KMS-11 (cell line): ENCODE results near the gene KLF7.

ENCODE experiments used
- H2AFZ ChIP-seq: fragments of 200-600 bp; sonication (generic); 2 replicates; pipeline ENCODE4 v1.6.1; 2016; ENCODE audit warnings: antibody characterized with exemption, mixed run types, low read depth
- H3K27ac ChIP-seq: fragments of 200-600 bp; sonication (generic); 2 replicates; pipeline ENCODE4 v1.6.1; 2016; ENCODE audit warnings: mild to moderate bottlenecking, mixed run types
- H3K27me3 ChIP-seq: fragments of 200-600 bp; sonication (generic); 2 replicates; pipeline ENCODE4 v1.6.1; 2017; ENCODE audit warnings: mild to moderate bottlenecking, low read depth, mixed run types, moderate library complexity; ENCODE audit not compliant: insufficient read depth
- H3K36me3 ChIP-seq: fragments of 200-600 bp; sonication (generic); 2 replicates; pipeline ENCODE4 v1.6.1; 2017; ENCODE audit warnings: mild to moderate bottlenecking, mixed run types; ENCODE audit not compliant: insufficient read depth
- H3K4me1 ChIP-seq: fragments of 200-600 bp; sonication (generic); 2 replicates; pipeline ENCODE4 v1.6.1; 2016; ENCODE audit warnings: mild to moderate bottlenecking, low read depth, mixed run types; ENCODE audit not compliant: poor library complexity, severe bottlenecking
- H3K4me2 ChIP-seq: fragments of 200-600 bp; sonication (generic); 2 replicates; pipeline ENCODE4 v1.7.0; 2016; ENCODE audit warnings: mild to moderate bottlenecking, mixed run types
- H3K4me3 ChIP-seq: fragments of 200-600 bp; sonication (generic); IDR thresholded peaks from 2 replicates; pipeline ENCODE4 v1.6.1; 2017; ENCODE audit warnings: low read depth, low read length, mixed read lengths; ENCODE audit not compliant: insufficient read depth
- H3K79me2 ChIP-seq: fragments of 200-600 bp; sonication (generic); 2 replicates; pipeline ENCODE4 v1.6.1; 2016; ENCODE audit warnings: low read depth, mixed run types; ENCODE audit not compliant: insufficient read depth
- H3K9ac ChIP-seq: fragments of 200-600 bp; sonication (generic); 2 replicates; pipeline ENCODE4 v1.6.1; 2016; ENCODE audit warnings: mild to moderate bottlenecking, mixed run types
- H4K20me1 ChIP-seq: fragments of 200-600 bp; sonication (generic); 2 replicates; pipeline ENCODE4 v1.6.1; 2016; ENCODE audit warnings: mild to moderate bottlenecking, mixed run types; ENCODE audit not compliant: insufficient read depth
- CTCF ChIP-seq: fragments of 200-600 bp; sonication (generic); conservative IDR thresholded peaks from 2 replicates; pipeline ENCODE4 v1.6.1; 2017; ENCODE audit warnings: low read depth, mild to moderate bottlenecking, antibody characterized with exemption, low read length, moderate library complexity, mixed read lengths

Gene KLF7

GRCh38 chr2:207066166-207066565, 99.6 kb downstream of the KLF7 start:
- no peak overlapping the region for H2AFZ ChIP-seq
- H3K27me3 ChIP-seq, result no peaks in the 10 kb centered on the region
- H3K27ac ChIP-seq, result no peak overlapping the region
- no peaks in the 10 kb centered on the region for H4K20me1 ChIP-seq
- TF ChIP-seq CTCF, result no peak
- no peaks in the 10 kb centered on the region for H3K79me2 ChIP-seq
- H3K9ac ChIP-seq, result no peak overlapping the region
- H3K4me3 ChIP-seq, result no peak overlapping the region
- H3K36me3 ChIP-seq, result no peaks in the 10 kb centered on the region
- no peaks in the 10 kb centered on the region for H3K4me1 ChIP-seq
- no peak overlapping the region for H3K4me2 ChIP-seq

GRCh38 chr2:207064128-207064690, 101.5 kb downstream of the KLF7 start:
- no peaks in the 10 kb centered on the region for H3K4me1 ChIP-seq
- H2AFZ ChIP-seq, result no peak overlapping the region
- H3K9ac ChIP-seq, result no peak overlapping the region
- no peak overlapping the region for H3K4me2 ChIP-seq
- H3K4me3 ChIP-seq, result no peak overlapping the region
- no peaks in the 10 kb centered on the region for H3K27me3 ChIP-seq
- H3K36me3 ChIP-seq, result no peaks in the 10 kb centered on the region
- no peak for TF ChIP-seq CTCF
- H3K27ac ChIP-seq, result no peak overlapping the region
- H3K79me2 ChIP-seq, result no peaks in the 10 kb centered on the region
- no peaks in the 10 kb centered on the region for H4K20me1 ChIP-seq

GRCh38 chr2:207061181-207061580, 104.6 kb downstream of the KLF7 start:
- Histone ChIP-seq H3K9ac (no peak overlapping the region), H3K36me3 (no peaks in the 10 kb centered on the region), H3K79me2 (no peaks in the 10 kb centered on the region), H3K4me1 (no peaks in the 10 kb centered on the region), H4K20me1 (no peaks in the 10 kb centered on the region), H3K4me2 (no peak overlapping the region), H3K27me3 (no peaks in the 10 kb centered on the region), H3K27ac (no peak overlapping the region), H3K4me3 (no peak overlapping the region), H2AFZ (no peak overlapping the region)
- no peak for TF ChIP-seq CTCF

GRCh38 chr2:207055257-207055656, 110.5 kb downstream of the KLF7 start:
- no peak overlapping the region for H3K4me2 ChIP-seq
- H3K9ac ChIP-seq, result no peak overlapping the region
- no peaks in the 10 kb centered on the region for H3K27me3 ChIP-seq
- no peaks in the 10 kb centered on the region for H4K20me1 ChIP-seq
- no peak overlapping the region for H3K4me3 ChIP-seq
- no peaks in the 10 kb centered on the region for H3K36me3 ChIP-seq
- H2AFZ ChIP-seq, result no peak overlapping the region
- no peaks in the 10 kb centered on the region for H3K4me1 ChIP-seq
- no peak for TF ChIP-seq CTCF
- no peak overlapping the region for H3K27ac ChIP-seq
- H3K79me2 ChIP-seq, result no peaks in the 10 kb centered on the region

- H2AFZ ChIP-seq, result no peak overlapping the region
- H3K27ac ChIP-seq, result no peak overlapping the region
- H4K20me1 ChIP-seq, result no peaks in the 10 kb centered on the region
- H3K4me2 ChIP-seq, result no peak overlapping the region
- H3K9ac ChIP-seq, result no peak overlapping the region
- H3K4me3 ChIP-seq, result no peak overlapping the region
- H3K4me1 ChIP-seq, result no peaks in the 10 kb centered on the region
- H3K36me3 ChIP-seq, result no peaks in the 10 kb centered on the region
- no peak for TF ChIP-seq CTCF
- no peaks in the 10 kb centered on the region for H3K79me2 ChIP-seq
- no peaks in the 10 kb centered on the region for H3K27me3 ChIP-seq
Measured at GRCh38 chr2:207054521-207054920, 111.2 kb downstream of the KLF7 start.
